Esophagus squamous epithelium (tissue), 5 donors: ENCODE measurements around the gene HPSE2. TPM values are rescaled to one million over a fixed set of nuclear protein-coding genes. Genes with fewer than 3 reads are reported as not detected.

ENCODE experiments used
- DNase-seq: peaks from one replicate; lab custom pipeline; 2025; lab: John Stamatoyannopoulos, UW
- H3K27ac ChIP-seq, 4 donors: fragments of 200-600 bp; sonication (generic); one replicate each; pipeline ENCODE4 v1.5.1; 2016 to 2019; ENCODE audit warnings: mild to moderate bottlenecking in 1 of 4
- H3K27me3 ChIP-seq, 4 donors: fragments of 200-600 bp; sonication (generic); 1 replicate in 3 of 4; 2 replicates in 1 of 4; pipeline versions ENCODE4 v1.5.1 to v1.6.0; 2017 to 2021; ENCODE audit warnings: antibody characterized with exemption in 1 of 4
- H3K36me3 ChIP-seq, 3 donors: fragments of 200-600 bp; sonication (generic); one replicate each; pipeline ENCODE4 v1.5.1; 2016 to 2019
- H3K4me1 ChIP-seq, 3 donors: fragments of 200-600 bp; sonication (generic); one replicate each; pipeline ENCODE4 v1.5.1; 2017 to 2019
- H3K4me3 ChIP-seq, 4 donors: fragments of 200-600 bp; sonication (generic); 1 replicate in 3 of 4; 2 replicates in 1 of 4; pipeline ENCODE4 v1.5.1; 2016 to 2019; ENCODE audit warnings: mild to moderate bottlenecking in 2 of 4, moderate library complexity in 1 of 4
- H3K9me3 ChIP-seq, 3 donors: fragments of 200-600 bp; sonication (generic); one replicate each; pipeline ENCODE4 v1.5.1; 2016 to 2019
- CTCF ChIP-seq, 6 experiments: fragments of 450-650 bp in 4 of 6; fragments of 200-600 bp in 2 of 6; sonication (generic) in 2 of 6; IDR thresholded peaks; one replicate each; pipeline ENCODE4 v1.5.1; 2016 to 2019; ENCODE audit warnings: antibody characterized with exemption in 6 of 6, mild to moderate bottlenecking in 4 of 6, moderate library complexity in 4 of 6
- POLR2A ChIP-seq, 4 donors: fragments of 450-650 bp; IDR thresholded peaks; one replicate each; pipeline ENCODE4 v1.6.1; 2017; ENCODE audit warnings: antibody characterized with exemption in 4 of 4, mild to moderate bottlenecking in 4 of 4, moderate library complexity in 3 of 4
- WGBS, 2 donors: methylation state at CpG; one replicate each; pipeline ENCODE4 v1.1.5; 2018; 5-methylcytosine and 5-hydroxymethylcytosine counted together
- intact Hi-C: fragments of 100-400 bp; cut with DNase I; formaldehyde crosslinking; loops from one replicate; pipeline ENCODE4 v1.15.0; 2022
- total RNA-seq, 4 donors: library from RNA; depleted of rRNA; stranded (reverse); fragments of >200 nt; gene quantifications; one replicate each; pipeline ENCODE4 v1.1.0, GENCODE V29; 2016
- donor health status: DM: yes; HTN: yes; CAD: no.

The HPSE2 gene
- total RNA-seq, 4 donors from 2014 or later, result 0.47 to 5.3 (median 2.6) TPM

- H3K27ac ChIP-seq, result no peak overlapping the region
- intact Hi-C loops, result no loop called here
- TF ChIP-seq POLR2A (IDR thresholded peaks at IDR 0.05) (no peak), CTCF (IDR thresholded peaks at IDR 0.05) (no peak)
Measured at GRCh38 chr10:98967601-98968000, 268.1 kb downstream of the HPSE2 start.

GRCh38 chr10:98963608-98964007, 272.0 kb downstream of the HPSE2 start:
- Histone ChIP-seq H3K4me3 (no peak overlapping the region), H3K27me3 (no peaks in the 10 kb centered on the region), H3K36me3 (no peaks in the 10 kb centered on the region), H3K9me3 (no peaks in the 10 kb centered on the region), H3K27ac (no peak overlapping the region), H3K4me1 (no peaks in the 10 kb centered on the region)
- TF ChIP-seq POLR2A (IDR thresholded peaks at IDR 0.05) (no peak), CTCF (IDR thresholded peaks at IDR 0.05) (no peak)
- 28 to 41% methylated on average over 2 of the region's 2 CpGs for WGBS, 2 donors
- no peak for DNase-seq
- intact Hi-C loops, result no loop called here

More at GRCh38 chr10:98967601-98968000, 268.1 kb downstream of the HPSE2 start:
- Histone ChIP-seq H3K27me3 (no peaks in the 10 kb centered on the region), H3K9me3 (no peaks in the 10 kb centered on the region), H3K4me3 (no peak overlapping the region), H3K36me3 (no peaks in the 10 kb centered on the region), H3K4me1 (no peaks in the 10 kb centered on the region)
- no peak for DNase-seq

GRCh38 chr10:98959379-98959778, 276.3 kb downstream of the HPSE2 start:
- Histone ChIP-seq H3K36me3 (no peaks in the 10 kb centered on the region), H3K4me3 (no peak overlapping the region), H3K27me3 (no peaks in the 10 kb centered on the region), H3K9me3 (no peaks in the 10 kb centered on the region), H3K4me1 (no peaks in the 10 kb centered on the region), H3K27ac (peak overlapping the region in 2 of 4 donors; percentile 11 to 36)
- no peak for DNase-seq
- WGBS, 2 donors, result 24 to 31% methylated on average over 2 of the region's 2 CpGs
- TF ChIP-seq CTCF (IDR thresholded peaks at IDR 0.05) (no peak), POLR2A (IDR thresholded peaks at IDR 0.05) (no peak)
- intact Hi-C loops, result no loop called here

- intact Hi-C loops, result no loop called here
- peak overlapping the region in 2 of 4 donors; percentile 36 to 63 for H3K27ac ChIP-seq
- H3K9me3 ChIP-seq, result no peaks in the 10 kb centered on the region
- no peak for TF ChIP-seq POLR2A (IDR thresholded peaks at IDR 0.05)
- no peak for TF ChIP-seq CTCF (IDR thresholded peaks at IDR 0.05)
- no peaks in the 10 kb centered on the region for H3K36me3 ChIP-seq
- no peaks in the 10 kb centered on the region for H3K4me1 ChIP-seq
- H3K4me3 ChIP-seq, result no peak overlapping the region
- H3K27me3 ChIP-seq, result no peaks in the 10 kb centered on the region
- 31 to 53% methylated on average over 3 of the region's 3 CpGs for WGBS, 2 donors
- no peak for DNase-seq
Measured at GRCh38 chr10:98957801-98958200, 277.9 kb downstream of the HPSE2 start.

GRCh38 chr10:98956576-98957260, 278.9 kb downstream of the HPSE2 start:
- H3K4me3 ChIP-seq, result no peak overlapping the region
- H3K9me3 ChIP-seq, result no peaks in the 10 kb centered on the region
- peak overlapping the region in 2 of 4 donors; percentile 36 for H3K27ac ChIP-seq
- H3K36me3 ChIP-seq, result no peaks in the 10 kb centered on the region
- TF ChIP-seq CTCF (IDR thresholded peaks at IDR 0.05) (no peak), POLR2A (IDR thresholded peaks at IDR 0.05) (no peak)
- DNase-seq, result no peak
- H3K27me3 ChIP-seq, result no peaks in the 10 kb centered on the region
- intact Hi-C loops, result no loop called here
- H3K4me1 ChIP-seq, result no peaks in the 10 kb centered on the region
- WGBS, 2 donors, result 53 to 65% methylated on average over 4 of the region's 4 CpGs
